NCI-H2171 treated with DMSO at 0.1 percent for 48 hours (cell line): Measurements from ENCODE around the gene DENND2A.
"Not testable (repeated sequence)": the region's sequence is repeated elsewhere in the genome, so short reads cannot be mapped to it uniquely, and the experiment has no call there.

Experiments used
- DNase-seq: peaks from one replicate; lab custom pipeline; 2025; lab: John Stamatoyannopoulos, UW

Gene DENND2A

DNA sequence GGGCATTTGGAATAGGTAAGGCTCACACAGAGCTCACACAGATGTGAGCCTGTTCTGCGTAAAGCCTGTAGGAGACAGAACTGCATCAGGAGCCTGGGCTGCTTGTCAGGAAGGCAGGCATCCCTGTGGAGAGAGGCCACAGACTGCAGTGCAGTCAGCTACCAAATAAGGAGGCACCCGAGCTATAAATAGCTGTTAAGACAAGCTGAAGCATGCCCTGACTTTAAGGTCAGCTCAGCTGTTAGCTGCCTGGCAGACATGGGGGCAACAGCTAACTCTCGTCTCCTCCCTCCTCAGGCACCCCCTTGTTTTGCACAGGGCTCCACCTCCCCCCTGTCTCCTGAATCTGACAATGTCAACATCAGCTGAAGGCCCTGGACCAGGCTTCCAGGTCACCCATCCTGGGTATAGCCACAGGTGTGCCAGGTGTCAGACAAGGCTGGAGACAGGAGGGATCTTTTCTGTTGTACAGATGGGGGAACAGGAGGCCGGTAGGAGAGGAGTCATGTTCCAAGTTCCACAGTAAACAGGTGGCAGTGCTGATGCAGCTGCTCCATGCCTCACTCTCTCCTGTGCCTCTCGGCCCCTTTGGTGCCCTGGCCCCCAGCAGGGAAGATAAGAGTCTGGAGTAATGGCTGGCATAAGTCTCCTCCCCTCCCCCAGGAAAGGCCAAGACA, 133.7 kb downstream of the DENND2A start:
- peak; percentile 99 for DNase-seq

DNA sequence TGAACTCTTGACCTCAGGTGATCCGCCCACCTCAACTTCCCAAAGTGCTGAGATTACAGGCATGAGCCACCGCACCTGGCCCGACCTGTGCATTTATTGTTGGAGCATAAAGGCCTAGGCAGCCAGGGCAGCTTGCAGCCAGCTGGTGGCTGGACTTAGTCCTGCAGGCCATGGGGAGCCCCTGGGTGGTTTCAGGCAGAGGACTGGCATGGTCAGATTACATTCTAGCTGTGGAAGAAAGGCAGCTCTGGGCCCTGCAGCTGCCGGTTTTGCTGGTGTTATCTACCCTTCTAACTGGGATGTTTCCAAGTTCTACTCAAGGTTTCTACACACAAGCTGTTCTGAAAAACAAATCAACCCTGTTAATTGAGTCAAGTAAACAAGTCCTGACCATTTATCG, 138.6 kb downstream of the DENND2A start:
- DNase-seq = peak; percentile 47

DNA sequence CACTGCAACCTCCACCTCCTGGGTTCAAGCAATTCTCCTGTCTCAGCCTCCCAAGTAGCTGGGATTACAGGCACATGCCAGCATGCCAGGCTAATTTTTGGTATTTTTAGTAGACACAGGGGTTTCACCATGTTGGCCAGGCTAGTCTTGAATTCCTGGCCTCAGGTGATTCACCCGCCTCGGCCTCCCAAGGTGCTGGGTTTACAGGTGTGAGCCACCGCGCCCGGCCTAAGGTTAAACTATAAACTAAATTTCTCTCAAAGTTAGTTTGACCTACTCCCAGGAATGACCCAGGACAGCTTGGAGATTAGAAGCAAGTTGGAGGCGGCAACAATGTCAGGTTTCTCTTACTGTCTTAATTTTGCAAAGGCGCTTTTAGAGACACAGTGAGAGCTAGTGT, 142.8 kb downstream of the DENND2A start:
- DNase-seq = not testable (repeated sequence)

DNA sequence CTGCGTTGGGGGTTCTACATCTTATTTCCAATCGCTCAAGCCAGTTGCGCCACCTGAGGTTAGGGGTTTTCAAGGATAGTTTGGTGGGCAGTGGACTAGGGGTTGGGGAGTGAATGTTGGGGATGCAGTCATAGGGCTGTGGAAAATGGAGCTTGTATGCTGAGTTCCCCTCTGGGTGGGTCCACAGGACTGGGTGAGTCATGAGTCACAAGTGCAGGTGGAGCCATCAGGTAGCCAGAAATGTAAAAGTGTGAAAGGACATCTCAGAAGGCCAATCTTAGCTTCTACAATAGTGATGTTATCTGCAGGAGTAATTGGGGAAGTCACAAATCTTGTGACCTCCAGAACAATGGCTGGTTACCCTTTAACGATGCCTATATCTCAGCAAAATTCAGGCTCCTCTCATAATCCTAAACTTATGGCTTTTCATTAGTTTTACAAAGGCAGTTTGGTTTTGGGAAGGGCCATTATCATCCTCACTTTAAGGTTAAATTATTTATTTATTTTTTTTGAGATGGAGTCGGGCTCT, 143.3 kb downstream of the DENND2A start:
- DNase-seq = no peak

DNA sequence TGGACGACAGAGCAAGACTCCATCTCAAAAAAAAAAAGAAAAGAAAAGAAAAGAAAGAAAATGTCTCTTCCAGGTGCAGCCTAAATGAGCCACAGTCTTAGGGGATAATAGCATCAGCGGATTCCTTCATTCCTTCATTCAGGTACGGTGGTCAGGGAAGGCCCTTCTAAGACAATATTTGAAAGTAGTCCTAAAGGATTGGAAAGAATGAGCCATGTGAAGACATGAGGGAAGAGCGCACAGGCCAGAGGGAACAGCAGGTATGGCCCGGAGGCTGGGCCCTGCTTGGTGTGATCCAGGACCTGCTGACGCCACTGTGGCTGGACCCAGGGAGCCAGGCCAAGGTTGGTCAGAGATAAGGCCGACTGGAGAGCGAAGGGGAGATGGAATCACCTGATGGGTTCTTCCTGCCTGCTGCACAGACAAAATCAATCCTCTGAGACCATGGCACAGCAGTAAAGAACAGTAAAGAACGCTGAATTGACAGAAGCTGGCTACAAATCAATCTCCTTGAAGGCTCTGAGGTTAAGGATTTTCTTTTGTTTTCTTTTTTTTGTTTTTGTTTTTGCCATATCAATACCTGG, 145.0 kb downstream of the DENND2A start:
- no peak for DNase-seq

DNA sequence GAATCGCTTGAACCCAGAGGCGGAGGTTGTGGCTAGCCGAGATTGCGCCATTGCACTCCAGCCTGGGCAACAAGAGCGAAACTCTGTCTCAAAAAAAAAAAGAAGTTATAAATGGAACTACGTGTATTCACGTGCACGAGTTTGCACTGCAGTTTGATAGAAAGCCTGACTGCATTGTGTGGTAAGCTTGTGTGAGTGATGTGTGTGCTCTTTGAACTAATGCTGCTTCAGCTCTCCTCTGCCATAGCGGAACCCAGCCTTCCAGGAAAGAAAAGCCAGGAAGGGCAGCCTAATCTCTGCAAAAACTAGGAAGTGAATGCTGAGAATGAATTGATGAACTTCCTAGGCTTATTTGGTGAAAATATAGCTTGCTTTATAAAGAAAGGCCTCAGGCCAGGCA, 145.7 kb downstream of the DENND2A start:
- DNase-seq = no peak

DNA sequence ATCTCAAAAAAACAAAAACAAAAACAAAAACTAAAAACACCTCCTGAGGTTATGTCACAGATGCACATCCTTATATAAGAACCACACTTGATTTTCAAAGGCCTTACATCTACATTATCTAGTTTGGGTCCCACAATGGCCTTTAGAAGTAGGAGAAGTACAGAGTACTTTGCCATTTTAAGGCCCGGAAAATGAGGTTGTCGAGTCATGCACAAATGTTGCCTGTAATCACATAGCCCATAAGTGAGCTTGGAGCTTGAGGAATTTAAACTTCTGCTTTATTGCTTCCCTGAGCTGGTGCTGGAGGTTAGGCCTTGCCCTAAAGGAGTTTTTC, 151.6 kb downstream of the DENND2A start:
- no peak for DNase-seq

DNA sequence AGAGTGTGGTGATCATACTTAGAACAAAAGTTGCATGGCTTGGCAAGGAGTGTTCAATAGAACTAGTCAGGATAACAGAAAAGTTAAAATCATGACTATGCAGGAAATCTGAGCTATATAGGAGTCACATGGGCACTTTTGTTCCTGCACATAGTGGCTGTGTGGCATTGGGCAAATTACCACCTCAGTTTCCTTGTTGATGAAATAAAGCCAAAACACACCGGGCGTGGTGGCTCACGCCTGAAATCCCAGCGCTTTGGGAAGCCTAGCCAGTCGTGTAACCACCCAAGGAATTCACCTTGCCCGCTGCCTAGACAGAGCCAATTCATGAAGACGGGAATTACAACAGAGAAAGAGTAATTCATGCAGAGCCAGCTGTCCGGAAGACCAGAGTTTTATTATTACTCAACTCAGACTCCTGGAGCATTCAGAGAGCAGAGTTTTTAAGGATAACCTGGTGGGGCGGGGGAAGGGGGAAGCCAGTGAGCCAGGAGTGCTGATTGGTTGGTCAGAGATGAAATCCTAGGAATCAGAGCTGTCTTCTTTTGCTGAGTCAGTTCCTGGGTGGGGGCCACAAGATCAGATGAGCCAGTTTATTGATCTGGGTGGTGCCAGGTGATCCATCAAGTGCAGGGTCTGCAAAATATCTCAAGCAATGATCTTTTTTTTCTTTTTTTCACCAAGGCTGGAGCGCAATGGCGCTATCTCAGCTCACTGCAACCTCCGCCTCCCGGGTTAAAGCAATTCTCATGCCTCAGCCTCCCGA, 154.9 kb downstream of the DENND2A start:
- DNase-seq = no peak

DNA sequence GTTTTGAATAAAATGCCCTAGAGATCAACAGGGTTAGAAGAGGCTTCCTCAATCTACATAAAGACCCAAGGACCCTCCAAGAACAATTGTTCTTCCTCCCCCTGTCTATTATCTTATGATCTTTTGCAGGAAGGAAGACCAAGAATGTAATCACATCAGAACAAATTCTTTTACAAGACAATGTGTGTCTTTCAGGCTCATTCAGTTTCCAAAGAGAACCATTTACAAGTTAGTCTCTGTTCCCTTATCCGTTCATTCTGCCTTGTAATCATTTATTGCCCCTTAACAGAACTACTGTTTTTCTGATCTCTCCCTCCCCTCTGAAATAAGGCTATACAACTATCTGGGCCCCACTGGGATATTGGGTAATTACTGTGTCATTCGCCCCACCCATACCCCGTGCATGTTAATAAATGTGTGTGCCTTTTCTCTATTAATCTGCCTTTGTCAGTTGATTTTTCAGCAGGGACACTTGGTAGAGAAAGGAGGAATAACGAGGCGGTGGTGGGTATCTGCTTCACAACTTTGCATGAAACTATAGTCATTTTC, 155.6 kb downstream of the DENND2A start:
- DNase-seq = no peak

DNA sequence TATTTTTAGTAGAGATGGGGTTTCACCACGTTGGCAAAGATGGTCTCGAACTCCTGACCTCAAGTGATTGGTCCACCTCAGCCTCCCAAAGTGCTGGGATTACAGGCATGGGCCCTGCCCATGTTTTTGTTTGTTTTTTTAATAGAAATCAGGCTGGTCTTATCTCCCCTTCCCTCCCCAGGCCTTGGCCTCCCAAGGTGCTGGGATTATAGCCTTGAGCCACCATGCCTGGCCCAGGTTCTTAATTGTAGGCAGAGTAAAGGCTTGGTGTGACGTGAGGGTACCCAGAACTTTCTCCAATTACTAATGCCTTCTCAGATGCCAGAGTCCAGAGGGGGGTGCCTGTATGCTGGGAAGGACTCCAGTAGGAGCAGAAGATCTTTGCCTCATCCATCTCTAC, 156.1 kb downstream of the DENND2A start:
- DNase-seq = no peak

DNA sequence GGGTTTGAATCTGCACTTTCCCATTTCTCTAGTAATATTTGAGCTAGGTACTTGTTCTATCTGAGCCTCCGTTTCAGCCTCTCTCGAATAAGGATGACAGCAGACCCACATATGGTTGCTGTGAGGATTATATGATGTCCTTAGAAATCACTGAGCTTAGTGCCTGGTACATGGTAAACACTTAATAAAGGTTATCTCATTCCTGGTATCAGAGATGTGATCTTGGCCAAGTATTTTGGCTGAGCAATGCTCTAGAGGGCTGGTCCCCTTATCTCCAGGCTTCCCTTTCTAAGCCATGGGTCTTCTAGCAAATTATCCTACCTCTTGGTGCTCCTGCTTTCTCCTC, 160.9 kb downstream of the DENND2A start:
- no peak for DNase-seq

DNA sequence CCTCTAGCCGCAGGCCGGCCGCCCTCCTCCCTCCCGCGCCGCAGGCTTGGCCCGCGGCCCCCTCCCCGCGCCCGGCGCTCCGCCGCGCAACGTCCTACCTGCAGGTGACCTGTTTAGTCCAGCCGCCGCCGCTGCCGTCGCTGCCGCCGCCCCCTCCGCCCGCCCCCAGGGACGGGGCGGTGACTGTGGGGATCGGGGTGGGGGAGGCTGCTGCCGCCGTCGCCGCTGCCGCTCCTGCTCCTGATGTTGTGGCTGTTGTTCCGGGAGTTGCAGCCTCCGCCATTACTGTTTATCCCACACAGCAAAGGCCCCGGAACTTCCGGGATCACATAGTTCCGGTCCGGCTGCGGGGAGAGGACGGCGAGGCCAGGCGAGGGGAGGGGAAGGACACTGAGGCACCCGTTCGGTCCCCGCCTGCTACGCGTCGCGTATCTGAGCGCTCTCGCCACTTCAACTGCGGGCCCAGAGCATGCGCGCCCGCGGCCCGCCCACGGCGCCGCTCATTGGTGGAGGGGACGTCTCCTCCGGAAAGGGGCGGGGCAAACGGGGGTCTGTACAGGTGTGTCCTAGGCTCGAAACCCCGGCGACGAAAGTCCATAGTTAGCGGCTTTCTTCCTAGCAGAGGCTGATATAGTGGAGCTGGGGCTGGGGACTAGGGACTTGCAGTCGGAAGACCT, 161.4 kb downstream of the DENND2A start, which contains the start of gene MKRN1:
TSS of gene MKRN1 (minus strand) at position 444 of the 677 bp plus-strand sequence. CDS start at position 283, 161 bp downstream.
- DNase-seq = peak; percentile 98

DNA sequence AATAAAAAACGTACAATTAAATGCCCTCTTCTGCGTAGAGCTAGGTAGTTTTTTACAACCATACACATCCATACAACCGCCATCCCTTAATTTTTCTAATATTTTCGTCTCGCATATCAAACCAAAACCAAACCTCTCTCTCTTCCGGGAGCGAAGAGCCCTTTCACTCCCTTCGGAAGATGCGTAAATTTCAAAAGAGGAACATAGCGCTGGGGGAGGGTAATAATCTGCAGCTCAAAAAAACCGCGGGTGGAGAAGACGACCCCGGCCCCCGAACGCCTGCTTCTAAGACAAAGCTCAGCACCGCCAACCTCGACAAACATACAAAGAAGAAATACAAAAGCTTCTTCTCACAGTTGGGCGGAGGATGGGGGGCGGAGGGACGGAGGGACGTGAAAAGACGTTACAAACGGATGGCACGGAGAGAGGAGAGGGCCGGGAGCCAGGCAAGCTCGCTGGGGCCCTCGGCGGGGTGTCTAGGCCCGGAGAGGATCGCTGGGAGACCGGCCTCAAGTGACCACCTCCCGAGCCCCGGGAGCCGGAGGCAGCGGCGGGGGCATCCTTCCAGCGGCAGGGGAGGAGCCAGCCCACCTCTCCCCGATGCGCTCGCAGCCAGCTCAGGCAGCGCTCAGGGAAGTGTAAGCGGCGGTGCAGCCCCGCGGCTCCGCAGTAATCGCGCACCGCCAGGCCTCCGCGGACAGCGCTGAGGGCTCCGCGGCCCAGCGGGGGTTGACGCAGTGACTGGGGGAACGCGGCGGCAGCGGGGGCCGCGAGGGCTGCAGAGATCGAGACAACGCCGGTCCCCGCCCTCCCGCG, 162.2 kb downstream of the DENND2A start:
- DNase-seq = peak; percentile 67

DNA sequence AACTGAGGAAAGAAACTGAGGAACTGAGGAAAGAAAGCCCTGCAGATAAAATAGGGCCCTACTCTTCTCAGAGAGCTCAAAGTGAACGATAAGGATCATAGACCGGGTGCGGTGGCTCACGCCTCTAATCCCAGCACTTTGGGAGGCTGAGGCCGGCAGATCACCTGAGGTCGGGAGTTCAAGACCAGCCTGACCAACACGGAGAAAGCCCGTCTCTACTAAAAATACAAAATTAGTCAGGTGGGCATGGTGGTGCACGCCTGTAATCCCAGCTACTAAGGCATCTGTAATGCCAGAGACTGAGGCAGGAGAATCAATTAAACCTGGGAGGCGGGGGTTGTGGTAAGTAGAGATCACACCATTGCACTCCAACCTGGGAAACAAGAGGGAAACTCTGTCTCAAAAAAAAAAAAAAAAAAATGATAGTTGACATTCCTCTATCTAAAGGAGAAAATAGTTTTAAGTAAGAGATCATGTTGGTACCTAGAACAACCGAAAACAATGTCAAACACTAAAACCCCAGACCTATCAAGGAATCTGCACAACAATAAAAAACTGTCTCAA, 163.8 kb downstream of the DENND2A start:
- no peak for DNase-seq

DNA sequence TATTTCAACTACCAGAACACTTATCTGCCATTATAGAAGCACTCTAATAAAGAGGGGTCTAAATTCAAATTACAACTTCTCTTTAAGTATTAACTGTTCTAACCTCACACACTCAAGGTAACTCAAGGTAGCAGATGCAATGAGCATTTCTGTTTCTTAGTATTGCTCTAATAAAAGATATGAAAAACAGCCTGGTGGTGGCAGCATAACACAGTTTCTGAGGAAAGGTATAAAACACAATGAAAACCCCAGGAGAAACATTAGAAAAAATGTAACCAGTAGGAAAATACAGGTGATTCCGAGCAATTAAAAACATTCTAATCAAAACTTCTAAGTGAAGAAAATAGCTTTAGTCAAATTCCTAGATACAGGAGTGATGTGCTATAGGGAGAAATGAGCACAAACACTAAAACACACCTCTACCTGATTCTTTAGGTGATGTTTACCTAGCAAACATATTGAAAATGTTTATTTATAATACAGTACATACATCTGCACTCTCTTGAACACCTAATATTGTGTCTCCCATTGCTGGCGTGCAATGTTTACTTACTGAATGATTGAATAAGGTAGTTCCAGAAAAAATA, 164.8 kb downstream of the DENND2A start:
- DNase-seq = peak; percentile 78
